Trophoblast cell (in vitro differentiated cells and primary cell): ENCODE results near the gene DGKB.

Experiments used
- DNase-seq, 2 donors: peaks; one replicate each; pipeline ENCODE4 v3.0.0-alpha.2; 2016
- H2AFZ ChIP-seq: 2 replicates; pipeline ENCODE4 v1.6.1; 2013; ENCODE audit warnings: low read length, moderate library complexity, mild to moderate bottlenecking; ENCODE audit not compliant: insufficient read depth, poor library complexity
- H2AK5ac ChIP-seq: 2 replicates; pipeline ENCODE4 v1.6.1; 2013; ENCODE audit warnings: mild to moderate bottlenecking, low read length
- H2BK120ac ChIP-seq: 2 replicates; pipeline ENCODE4 v1.6.1; 2013; ENCODE audit warnings: low read length, mild to moderate bottlenecking, moderate library complexity; ENCODE audit not compliant: insufficient read depth, poor library complexity
- H2BK12ac ChIP-seq: 2 replicates; pipeline ENCODE4 v1.6.1; 2013; ENCODE audit warnings: mild to moderate bottlenecking, low read length, moderate library complexity
- H2BK5ac ChIP-seq: 2 replicates; pipeline ENCODE4 v1.6.1; 2013; ENCODE audit warnings: low read length, low read depth, moderate library complexity, mild to moderate bottlenecking; ENCODE audit not compliant: poor library complexity
- H3K14ac ChIP-seq: 2 replicates; pipeline ENCODE4 v1.6.1; 2013; ENCODE audit warnings: mild to moderate bottlenecking, low read length
- H3K18ac ChIP-seq: 2 replicates; pipeline ENCODE4 v1.6.1; 2013; ENCODE audit warnings: mild to moderate bottlenecking, low read length
- H3K23ac ChIP-seq: 2 replicates; pipeline ENCODE4 v1.6.1; 2013; ENCODE audit warnings: low read length
- H3K27ac ChIP-seq: 2 replicates; pipeline ENCODE4 v1.5.1; 2013; ENCODE audit warnings: low read depth, mild to moderate bottlenecking, inconsistent platforms, low read length, moderate library complexity
- H3K27me3 ChIP-seq: 2 replicates; pipeline ENCODE4 v1.6.1; 2013; ENCODE audit warnings: inconsistent platforms, mild to moderate bottlenecking, low read length, moderate library complexity; ENCODE audit not compliant: insufficient read depth
- H3K36me3 ChIP-seq, 2 experiments: 1 replicate in 1 of 2; 2 replicates in 1 of 2; pipeline ENCODE4 v1.6.1; 2013; ENCODE audit warnings: low read length in 2 of 2, mild to moderate bottlenecking in 2 of 2, moderate library complexity in 1 of 2; ENCODE audit not compliant: insufficient read depth in 2 of 2, control insufficient read depth in 1 of 2
- H3K4ac ChIP-seq: 2 replicates; pipeline ENCODE4 v1.6.1; 2013; ENCODE audit warnings: low read depth, mild to moderate bottlenecking, low read length, moderate library complexity
- H3K4me1 ChIP-seq, 2 experiments: 1 replicate in 1 of 2; 2 replicates in 1 of 2; pipeline ENCODE4 v1.6.1; 2013; ENCODE audit warnings: low read length in 2 of 2, mild to moderate bottlenecking in 2 of 2, moderate library complexity in 1 of 2; ENCODE audit not compliant: insufficient read depth in 2 of 2, control insufficient read depth in 1 of 2
- H3K4me2 ChIP-seq: 2 replicates; pipeline ENCODE4 v1.6.1; 2013; ENCODE audit warnings: inconsistent platforms, mild to moderate bottlenecking, low read length, moderate library complexity
- H3K4me3 ChIP-seq: 2 replicates; pipeline ENCODE4 v1.5.1; 2013; ENCODE audit warnings: mild to moderate bottlenecking, low read depth, low read length, inconsistent platforms
- H3K79me1 ChIP-seq: one replicate; pipeline ENCODE4 v1.6.1; 2013; ENCODE audit warnings: low read length
- H3K79me2 ChIP-seq: 2 replicates; pipeline ENCODE4 v1.6.1; 2013; ENCODE audit warnings: low read length, mild to moderate bottlenecking; ENCODE audit not compliant: control insufficient read depth, insufficient read depth, poor library complexity
- H3K9ac ChIP-seq: 2 replicates; pipeline ENCODE4 v1.6.1; 2013; ENCODE audit warnings: mild to moderate bottlenecking, low read length
- H3K9me3 ChIP-seq: 2 replicates; pipeline ENCODE4 v1.6.1; 2013; ENCODE audit warnings: low read depth, mild to moderate bottlenecking, control low read depth, inconsistent platforms, low read length; ENCODE audit not compliant: insufficient read depth
- H4K12ac ChIP-seq: 2 replicates; pipeline ENCODE4 v1.6.1; 2013; ENCODE audit warnings: low read depth, mild to moderate bottlenecking, low read length, moderate library complexity
- H4K8ac ChIP-seq: 2 replicates; pipeline ENCODE4 v1.6.1; 2013; ENCODE audit warnings: low read depth, mild to moderate bottlenecking, low read length, moderate library complexity
- H4K91ac ChIP-seq: one replicate; pipeline ENCODE4 v1.6.1; 2013; ENCODE audit warnings: low read depth, mild to moderate bottlenecking, low read length, moderate library complexity
- WGBS: extraction: QIAGEN DNeasy Blood & Tissue Kit; methylation state at CpG from one replicate; pipeline ENCODE4 v1.1.7; 2013; ENCODE audit warnings: missing lambda C conversion rate; ENCODE audit not compliant: insufficient read length, insufficient coverage; ENCODE audit errors: extremely low coverage; 5-methylcytosine and 5-hydroxymethylcytosine counted together

Gene DGKB

DNA sequence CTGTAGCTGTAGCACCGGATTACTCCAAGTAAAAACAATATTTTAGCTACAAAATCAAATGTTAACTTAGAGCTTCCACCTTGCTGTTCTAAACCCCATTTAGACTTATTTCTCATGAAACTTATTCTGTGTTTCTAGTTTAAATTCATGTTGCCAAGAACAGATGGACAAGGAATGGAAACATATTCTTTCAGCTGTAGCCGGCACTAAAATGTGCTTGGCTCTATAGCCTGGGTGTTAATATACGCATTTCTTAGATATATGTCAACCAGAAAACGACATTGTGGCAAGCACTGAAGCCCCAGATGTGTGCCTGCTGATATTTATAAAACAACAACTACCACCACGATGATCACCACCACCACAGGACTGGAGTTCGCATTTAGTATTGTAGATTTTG, 722.8 kb downstream of the DGKB start:
- Histone ChIP-seq H2BK12ac (no peak overlapping the region), H2BK5ac (no peak overlapping the region), H3K36me3 (no peaks in the 10 kb centered on the region), H3K4ac (no peak overlapping the region), H3K79me1 (no peaks in the 10 kb centered on the region), H3K23ac (no peak overlapping the region), H3K27ac (no peak overlapping the region), H2AK5ac (no peak overlapping the region), H2AFZ (no peak overlapping the region), H3K9ac (no peak overlapping the region), H3K18ac (no peak overlapping the region), H3K14ac (no peak overlapping the region), H4K12ac (no peak overlapping the region), H3K27me3 (no peaks in the 10 kb centered on the region), H3K79me2 (no peaks in the 10 kb centered on the region), H3K9me3 (no peaks in the 10 kb centered on the region), H3K4me2 (no peak overlapping the region), H4K8ac (no peak overlapping the region), H3K4me1 (no peaks in the 10 kb centered on the region), H2BK120ac (no peak overlapping the region), H4K91ac (no peak overlapping the region), H3K4me3 (no peak overlapping the region)
- DNase-seq = no peak
- no CpG with 5 or more reads among the region's 6 CpGs for WGBS

DNA sequence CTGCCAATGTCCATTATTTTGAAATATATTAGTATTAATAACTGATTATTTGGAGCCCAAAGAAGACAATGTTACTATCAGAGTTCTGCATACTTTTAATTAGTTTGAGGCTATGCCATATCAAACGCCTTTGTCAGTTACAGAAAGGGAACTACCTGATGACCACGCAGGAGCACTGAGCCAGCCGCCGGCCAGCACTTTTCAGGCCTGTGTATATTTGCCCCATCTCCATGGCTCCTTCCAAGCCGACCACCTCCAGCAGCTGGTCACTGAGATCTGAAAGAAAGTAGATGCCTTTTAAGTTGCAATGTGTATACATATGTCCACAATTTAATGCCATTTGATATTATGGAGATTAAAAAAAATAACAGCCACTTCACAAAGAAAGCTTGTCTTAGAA, 724.7 kb downstream of the DGKB start:
- Histone ChIP-seq H3K4me2 (no peak overlapping the region), H3K27me3 (no peaks in the 10 kb centered on the region), H3K4me3 (no peak overlapping the region), H4K91ac (no peak overlapping the region), H3K18ac (no peak overlapping the region), H2AFZ (no peak overlapping the region), H3K4me1 (no peaks in the 10 kb centered on the region), H3K36me3 (no peaks in the 10 kb centered on the region), H3K23ac (no peak overlapping the region), H2BK12ac (no peak overlapping the region), H4K8ac (no peak overlapping the region), H2AK5ac (no peak overlapping the region), H2BK120ac (no peak overlapping the region), H3K9ac (no peak overlapping the region), H3K9me3 (no peaks in the 10 kb centered on the region), H4K12ac (no peak overlapping the region), H3K79me1 (no peaks in the 10 kb centered on the region), H3K79me2 (no peaks in the 10 kb centered on the region), H3K27ac (no peak overlapping the region), H2BK5ac (no peak overlapping the region), H3K4ac (no peak overlapping the region), H3K14ac (no peak overlapping the region)
- no peak for DNase-seq
- no CpG with 5 or more reads among the region's 5 CpGs for WGBS

GRCh38 chr7:14170872-14171271, 731.7 kb downstream of the DGKB start:
- Histone ChIP-seq H3K36me3 (no peaks in the 10 kb centered on the region), H3K79me2 (no peaks in the 10 kb centered on the region)
- no CpG with 5 or more reads among the region's 2 CpGs for WGBS

GRCh38 chr7:14158111-14158510, 744.4 kb downstream of the DGKB start:
- Histone ChIP-seq H3K18ac (no peak overlapping the region), H3K23ac (no peak overlapping the region), H3K79me1 (no peaks in the 10 kb centered on the region), H3K27me3 (no peaks in the 10 kb centered on the region), H3K9ac (no peak overlapping the region), H2BK12ac (no peak overlapping the region), H4K8ac (no peak overlapping the region), H2AFZ (no peak overlapping the region), H2BK5ac (no peak overlapping the region), H3K79me2 (no peaks in the 10 kb centered on the region), H4K12ac (no peak overlapping the region), H4K91ac (no peak overlapping the region), H3K9me3 (no peaks in the 10 kb centered on the region), H3K14ac (no peak overlapping the region), H3K4me2 (no peak overlapping the region), H3K4me1 (no peaks in the 10 kb centered on the region), H3K4ac (no peak overlapping the region), H2AK5ac (no peak overlapping the region), H3K27ac (no peak overlapping the region), H3K4me3 (no peak overlapping the region), H2BK120ac (no peak overlapping the region), H3K36me3 (no peaks in the 10 kb centered on the region)
- no CpG with 5 or more reads among the region's 2 CpGs for WGBS
- DNase-seq = no peak

More at GRCh38 chr7:14170872-14171271, 731.7 kb downstream of the DGKB start:
- H4K12ac ChIP-seq = no peak overlapping the region
- DNase-seq = peak in 1 of 2 donors; percentile 25
- H2AK5ac ChIP-seq = no peak overlapping the region
- no peak overlapping the region for H3K9ac ChIP-seq
- no peak overlapping the region for H3K23ac ChIP-seq
- no peak overlapping the region for H3K27ac ChIP-seq
- no peak overlapping the region for H2BK12ac ChIP-seq
- no peak overlapping the region for H4K91ac ChIP-seq
- H3K27me3 ChIP-seq = no peaks in the 10 kb centered on the region
- H3K4me2 ChIP-seq = no peak overlapping the region
- no peaks in the 10 kb centered on the region for H3K4me1 ChIP-seq
- no peaks in the 10 kb centered on the region for H3K79me1 ChIP-seq
- no peak overlapping the region for H2AFZ ChIP-seq
- H2BK120ac ChIP-seq = no peak overlapping the region
- no peak overlapping the region for H2BK5ac ChIP-seq
- no peak overlapping the region for H3K18ac ChIP-seq
- H3K4me3 ChIP-seq = no peak overlapping the region
- no peak overlapping the region for H3K4ac ChIP-seq
- H3K14ac ChIP-seq = no peak overlapping the region
- no peaks in the 10 kb centered on the region for H3K9me3 ChIP-seq
- H4K8ac ChIP-seq = no peak overlapping the region
